Measurements from ENCODE around the gene STK11.

Gene STK11

DNA sequence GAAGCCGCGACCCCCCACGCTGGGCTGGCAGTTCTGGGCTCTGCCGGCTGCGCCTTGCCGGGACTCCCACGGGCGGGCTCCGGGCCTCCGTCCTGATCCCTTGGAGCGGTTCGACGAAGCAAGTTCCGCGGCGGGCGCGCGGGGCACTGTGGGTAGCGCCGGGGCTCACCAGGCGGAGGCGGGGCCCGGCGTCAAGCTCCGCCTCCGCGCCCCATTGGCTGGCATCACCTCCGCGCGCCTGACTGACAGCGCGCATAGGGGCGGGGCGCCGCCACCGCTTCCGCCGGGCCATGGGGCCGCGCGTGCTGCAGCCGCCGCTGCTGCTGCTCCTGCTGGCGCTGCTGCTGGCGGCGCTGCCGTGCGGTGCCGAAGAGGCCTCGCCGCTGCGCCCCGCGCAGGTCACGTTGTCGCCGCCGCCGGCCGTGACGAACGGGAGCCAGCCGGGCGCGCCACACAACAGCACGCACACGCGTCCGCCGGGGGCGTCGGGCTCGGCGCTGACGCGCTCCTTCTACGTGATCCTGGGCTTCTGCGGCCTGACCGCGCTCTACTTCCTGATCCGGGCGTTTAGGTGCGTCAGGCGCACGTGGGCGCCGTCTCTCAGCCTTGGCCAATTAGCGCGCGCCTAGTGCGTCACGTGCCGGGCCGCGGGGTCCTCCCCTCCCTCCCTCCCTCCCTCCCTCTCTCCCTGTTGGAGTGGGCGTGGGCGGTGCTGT lies 69.8 kb downstream of the STK11 start, which contains the start of gene FAM174C:
Gene FAM174C, plus strand, starts transcription at position 271 of the 716 bp plus-strand sequence. Its CDS starts 20 bp downstream, at position 291.
- DNase-seq: peak; percentile 97

DNA sequence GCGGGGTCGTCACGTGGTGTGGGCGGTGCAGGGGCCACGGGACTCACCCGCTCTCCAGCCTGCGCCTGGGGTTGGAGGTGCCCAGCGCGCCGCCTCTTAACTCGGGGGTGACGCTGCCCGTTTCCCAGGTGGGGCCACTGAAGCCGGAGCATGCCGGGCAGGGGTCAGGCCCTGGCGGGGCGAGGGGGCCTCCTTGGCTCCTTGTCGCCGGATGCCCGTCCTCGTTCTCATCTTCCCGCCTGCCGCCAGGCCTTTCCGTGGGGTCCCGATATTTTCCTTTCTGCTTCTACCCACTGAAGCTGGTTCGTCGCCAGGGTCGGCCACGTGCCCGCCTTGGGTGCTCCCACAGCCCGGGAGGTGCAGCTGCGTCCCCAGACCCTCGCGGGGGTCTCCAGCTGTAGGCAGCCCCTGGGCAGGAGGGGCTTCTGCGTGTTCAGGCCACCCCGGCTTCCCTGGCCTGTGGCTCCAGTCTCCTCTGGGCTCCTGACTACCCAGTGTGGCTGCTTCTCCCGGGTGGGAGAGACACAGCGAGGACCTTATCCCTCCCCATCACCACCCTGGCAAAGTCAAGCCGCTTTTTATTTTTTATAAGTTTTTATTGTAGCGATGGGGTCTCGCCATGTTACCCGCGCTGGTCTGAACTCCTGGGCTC lies 70.5 kb downstream of the STK11 start:
- no peak for DNase-seq

DNA sequence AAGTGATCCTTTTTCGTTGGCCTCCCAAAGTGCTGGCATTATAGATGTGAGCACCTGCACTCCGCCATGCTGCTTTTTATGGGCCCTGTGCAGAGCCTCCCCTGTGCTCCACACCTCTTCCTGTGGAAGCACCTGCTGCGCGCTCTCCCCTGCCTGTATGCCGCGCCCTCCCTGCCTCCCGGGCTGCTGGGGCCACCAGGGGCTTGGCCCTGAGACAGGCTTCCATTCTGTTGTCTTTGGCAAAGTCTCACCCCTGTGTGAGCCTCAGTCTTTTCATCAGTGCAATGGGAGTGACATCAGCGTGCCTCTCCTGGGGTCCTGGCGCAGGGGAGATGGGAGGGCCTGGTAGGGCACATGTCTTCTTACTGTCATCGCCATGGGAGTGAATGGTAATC lies 71.0 kb downstream of the STK11 start:
- no peak for DNase-seq

DNA sequence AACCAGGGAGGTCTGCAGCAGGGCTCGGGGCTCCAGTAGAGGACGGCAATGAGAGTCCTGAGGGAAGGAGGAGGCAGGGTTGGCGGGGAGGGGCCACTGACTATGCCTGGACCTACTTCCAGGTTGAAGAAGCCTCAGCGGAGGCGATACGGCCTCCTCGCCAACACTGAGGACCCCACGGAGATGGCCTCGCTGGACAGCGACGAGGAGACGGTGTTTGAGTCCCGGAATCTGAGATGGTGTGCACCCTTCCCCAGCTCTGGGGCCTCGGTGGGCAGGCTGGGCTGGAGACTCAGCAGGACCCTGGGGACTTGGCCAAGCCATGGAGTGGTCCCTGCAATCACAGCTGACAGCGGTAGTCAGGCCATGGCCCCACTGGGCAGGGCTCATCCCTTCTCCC lies 71.5 kb downstream of the STK11 start:
- no peak for DNase-seq

Measured in hematopoietic multipotent progenitor cell treated with erythropoietin and hydrocortisone succinate and interleukin-3 and kit ligand, for 8 days (in vitro differentiated cells).